GM12878 (cell line): Measurements from ENCODE around the gene KIF1C. TPM values are rescaled to one million over a fixed set of nuclear protein-coding genes. Genes with fewer than 3 reads are reported as not detected.
A peak's percentile ranks its signal among the peaks of the same experiment; 100 is the strongest.

ENCODE experiments used
- ATAC-seq: fragments of 200-7000 bp; cut with Tn5 transposase; 3 replicates; pipeline ENCODE4 v1.9.1; 2020; ENCODE audit warnings: mild to moderate bottlenecking, moderate library complexity
- BruUV-seq: library from RNA; stranded (reverse); fragments of 400-500 nt; replicated peaks from 2 replicates; lab custom pipeline; 2021; lab: Mats Ljungman, UMichigan
- CTCF ChIA-PET: fragments of 300-600 bp; sonication (Branson Sonifier 250); formaldehyde crosslinking; extraction: SDS; loops from one replicate; lab custom pipeline; 2021; ENCODE audit warnings: inconsistent platforms; lab: Yijun Ruan, JAX
- POLR2A ChIA-PET: fragments of 350-600 bp; formaldehyde crosslinking; extraction: SDS; loops from one replicate; lab custom pipeline; 2021; ENCODE audit warnings: inconsistent platforms; lab: Charles Lee
- RAD21 ChIA-PET: fragments of 300-600 bp; sonication (Branson Sonifier 250); formaldehyde crosslinking; loops from one replicate; lab custom pipeline; 2023; ENCODE audit warnings: antibody characterized with exemption; ENCODE audit not compliant: unreplicated experiment; lab: Charles Lee
- SMC1A ChIA-PET: fragments of 300-600 bp; sonication (Branson Sonifier 250); formaldehyde crosslinking; loops from one replicate; lab custom pipeline; 2023; ENCODE audit not compliant: unreplicated experiment, uncharacterized antibody; lab: Charles Lee
- DNase-seq: peaks from one replicate; pipeline ENCODE4 v3.0.0-alpha.2; 2011; ENCODE audit warnings: low read depth, low spot score
- FAIRE-seq: peaks from 3 replicates; lab custom pipeline; 2011; peaks lifted over from hg19 to GRCh38; lab: Jason Lieb, UNC
- H2AFZ ChIP-seq: 2 replicates; pipeline ENCODE4 v1.6.0; 2011; ENCODE audit warnings: low read depth, low read length, control low read depth; ENCODE audit not compliant: control insufficient read depth
- H3K27ac ChIP-seq: 2 replicates; pipeline ENCODE4 v1.5.1; 2011; ENCODE audit warnings: control low read depth; ENCODE audit not compliant: control insufficient read depth, insufficient read depth
- H3K27me3 ChIP-seq, 2 experiments: replicated peaks in 1 of 2; 2 replicates each; pipeline versions ENCODE4 v1.6.0 to v1.6.1; 2011; ENCODE audit warnings: low read length in 1 of 2; ENCODE audit not compliant: control insufficient read depth in 2 of 2, insufficient read depth in 2 of 2
- H3K36me3 ChIP-seq, 2 experiments: 2 replicates each; pipeline ENCODE4 v1.5.1; 2011; ENCODE audit warnings: low read length in 1 of 2; ENCODE audit not compliant: control insufficient read depth in 2 of 2, insufficient read depth in 2 of 2
- H3K4me1 ChIP-seq: 2 replicates; pipeline ENCODE4 v1.6.1; 2011; ENCODE audit warnings: mild to moderate bottlenecking, low read length, moderate library complexity, mixed read lengths; ENCODE audit not compliant: control insufficient read depth, insufficient read depth
- H3K4me2 ChIP-seq: 2 replicates; pipeline ENCODE4 v1.6.0; 2011; ENCODE audit warnings: control low read depth; ENCODE audit not compliant: control insufficient read depth, insufficient read depth
- H3K4me3 ChIP-seq: fragments of 200-600 bp; sonication (generic); 2 replicates; pipeline ENCODE4 v1.5.1; 2016
- H3K79me2 ChIP-seq: 2 replicates; pipeline ENCODE4 v1.6.0; 2011; ENCODE audit warnings: low read length; ENCODE audit not compliant: control insufficient read depth, insufficient read depth
- H3K9ac ChIP-seq: 2 replicates; pipeline ENCODE4 v1.8.0; 2011; ENCODE audit warnings: low read length, control low read depth, mixed read lengths; ENCODE audit not compliant: control insufficient read depth, insufficient read depth
- H3K9me3 ChIP-seq: replicated peaks from 3 replicates; pipeline ENCODE4 v1.5.1; 2011; ENCODE audit warnings: mild to moderate bottlenecking, low read length; ENCODE audit not compliant: control insufficient read depth, insufficient read depth
- H4K20me1 ChIP-seq: 2 replicates; pipeline ENCODE4 v1.6.0; 2011; ENCODE audit not compliant: control insufficient read depth, insufficient read depth
- ATF3 ChIP-seq: IDR thresholded peaks from 2 replicates; pipeline ENCODE4 v1.6.1; 2011; ENCODE audit warnings: low read depth, mild to moderate bottlenecking, low read length, moderate library complexity, borderline replicate concordance; ENCODE audit errors: extremely low read depth
- POLR2AphosphoS2 ChIP-seq: IDR thresholded peaks from 2 replicates; pipeline ENCODE4 v1.6.1; 2011; ENCODE audit warnings: low read depth, mild to moderate bottlenecking, low read length, improper control_type of control experiment, moderate library complexity
- TBL1XR1 ChIP-seq: IDR thresholded peaks from 2 replicates; pipeline ENCODE4 v1.6.1; 2012; ENCODE audit warnings: low read depth, low read length, improper control_type of control experiment
- WGBS: methylation state at CpG from one replicate; pipeline ENCODE4 v1.1.6; 2016; ENCODE audit warnings: low lambda C conversion rate; ENCODE audit not compliant: insufficient replicate concordance, insufficient coverage; ENCODE audit errors: missing lambda C conversion rate; 5-methylcytosine and 5-hydroxymethylcytosine counted together
- in situ Hi-C: fragments of 300-500 bp; cut with MboI; formaldehyde crosslinking; loops from 9 replicates; pipeline ENCODE4 v1.14.3; 2018; ENCODE audit warnings: mixed read lengths
- intact Hi-C: fragments of 100-400 bp; cut with micrococcal nuclease; formaldehyde crosslinking; loops from one replicate; pipeline ENCODE4 v1.14.2; 2022; ENCODE audit not compliant: unreplicated experiment
- polyA plus RNA-seq, 11 experiments: library from polyadenylated mRNA; depleted of rRNA in 4 of 11; unstranded in 6 of 11; stranded (reverse) in 5 of 11; fragments of >200 nt; fragmentation: Nextera tagmentation in 4 of 11; fragmentation: Illumina TruSeq in 1 of 11; extraction: Ambion mirVana in 4 of 11; extraction: Trizol in 1 of 11; gene quantifications; 1 replicate in 1 of 11; 2 replicates in 10 of 11; pipeline versions ENCODE4 v1.2.1 to v1.2.3, GENCODE V29; 2011 to 2016; ENCODE audit warnings: inconsistent platforms in 2 of 11, missing spikeins in 2 of 11, low read depth in 1 of 11
- total RNA-seq, 4 experiments: library from RNA; depleted of rRNA in 3 of 4; stranded (reverse); fragments of >200 nt in 3 of 4; fragmentation: Illumina TruSeq in 1 of 4; extraction: Trizol in 1 of 4; gene quantifications; 2 replicates each; pipeline versions ENCODE4 v1.2.1 to v1.2.3, GENCODE V29; 2013 to 2021

Gene KIF1C
- total and polyA plus RNA-seq, 10 of the 15 experiments (the other 5 are each of a cell fraction or from before 2014, with no cell fraction given): 1.4 to 65.9 (median 21.1) TPM

GRCh38 chr17:4965311-4965986 lies 32.3 kb upstream of the KIF1C start:
- Histone ChIP-seq H3K4me2 (peak overlapping the region; percentile 78), H3K9ac (no peak overlapping the region), H4K20me1 (no peaks in the 10 kb centered on the region), H3K27me3 (no peaks in the 10 kb centered on the region), H2AFZ (no peak overlapping the region), H3K79me2 (peaks cover 29% of the 10 kb centered on the region), H3K36me3 (peaks cover 3 to 6% of the 10 kb centered on the region in 2 experiments; a peak in 2 of 4 replicates), H3K4me3 (no peak overlapping the region), H3K27ac (no peak overlapping the region), H3K9me3 (no peaks in the 10 kb centered on the region), H3K4me1 (peaks cover 14% of the 10 kb centered on the region)
- WGBS: 94% methylated on average over 15 of the region's 15 CpGs
- in situ Hi-C loops (no loop called here), intact Hi-C loops (loop anchor here (5.0 kb wide), 1 partner anchor 97 kb away; no protein-coding TSS in a partner anchor)
- no peak for TF ChIP-seq TBL1XR1
- no peak for TF ChIP-seq ATF3
- TF ChIP-seq POLR2AphosphoS2: 0 out of 2 replicates have a peak, but pooled peaks have one; percentile 13
- CTCF ChIA-PET: interaction anchor here (0.8 to 3.6 kb wide), 8 partner anchors 9 to 60 kb away, joined by 3 to 28 read pairs (median 14); partner anchors contain the start of genes CAMTA2, ENO3, PFN1 and RNF167
- FAIRE-seq (no peak), DNase-seq (no peak), ATAC-seq (no peak)
- POLR2A ChIA-PET: interaction anchor here (1.7 to 8.5 kb wide), 2 partner anchors 8 to 18 kb away, joined by 5 to 272 read pairs; partner anchors contain the start of genes ENO3, PFN1, RNF167 and SLC25A11
- SMC1A ChIA-PET: interaction anchor here (1.0 to 4.3 kb wide), 4 partner anchors 14 to 31 kb away, joined by 3 to 50 read pairs (median 31); partner anchors contain the start of genes ENO3, PFN1, RNF167 and SLC25A11
- RAD21 ChIA-PET: interaction anchor here (1.0 to 6.4 kb wide), 5 partner anchors 16 to 96 kb away, joined by 3 to 73 read pairs (median 28); partner anchors contain the start of genes CAMTA2, ENO3, PFN1 and RNF167
- no TSS peak for BruUV-seq
